ENCODE results near the gene CERS6.

Gene CERS6

GRCh38 chr2:168573128-168573903 lies 117.2 kb downstream of the CERS6 start:
- DNase-seq, result no peak

GRCh38 chr2:168574856-168575630 lies 119.0 kb downstream of the CERS6 start:
- no peak for DNase-seq

GRCh38 chr2:168577885-168578284 lies 121.8 kb downstream of the CERS6 start:
- DNase-seq, result no peak

- no peak for DNase-seq
These were observed 127.1 kb downstream of the CERS6 start for GRCh38 chr2:168583064-168583709.

GRCh38 chr2:168583710-168584521 lies 127.8 kb downstream of the CERS6 start:
- no peak for DNase-seq

- DNase-seq, result no peak
These were observed 128.8 kb downstream of the CERS6 start for GRCh38 chr2:168584911-168585310.

- DNase-seq, result no peak
These were observed 129.6 kb downstream of the CERS6 start for GRCh38 chr2:168585700-168586099.

GRCh38 chr2:168587307-168587706 lies 131.2 kb downstream of the CERS6 start:
- no peak for DNase-seq

GRCh38 chr2:168589236-168590211 lies 133.5 kb downstream of the CERS6 start:
- DNase-seq, result no peak

GRCh38 chr2:168592181-168592831 lies 136.2 kb downstream of the CERS6 start:
- no peak for DNase-seq

- no peak for DNase-seq
These were observed 137.6 kb downstream of the CERS6 start for GRCh38 chr2:168593713-168594112.

GRCh38 chr2:168594778-168595177 lies 138.7 kb downstream of the CERS6 start:
- DNase-seq, result no peak

GRCh38 chr2:168596881-168597655 lies 141.0 kb downstream of the CERS6 start:
- DNase-seq, result no peak

- DNase-seq, result no peak
These were observed 143.7 kb downstream of the CERS6 start for GRCh38 chr2:168599738-168600137.

- no peak for DNase-seq
These were observed 144.9 kb downstream of the CERS6 start for GRCh38 chr2:168600949-168601348.

- DNase-seq, result no peak
These were observed 145.7 kb downstream of the CERS6 start for GRCh38 chr2:168601741-168602140.

GRCh38 chr2:168602379-168602778 lies 146.3 kb downstream of the CERS6 start:
- DNase-seq, result no peak

- DNase-seq, result no peak
These were observed 146.9 kb downstream of the CERS6 start for GRCh38 chr2:168602846-168603401.

GRCh38 chr2:168603439-168603961 lies 147.4 kb downstream of the CERS6 start:
- no peak for DNase-seq

- no peak for DNase-seq
These were observed 148.2 kb downstream of the CERS6 start for GRCh38 chr2:168604252-168604651.

All from stimulated activated naive CD4-positive, alpha-beta T cell (primary cell).